Measurements from ENCODE around the gene C12orf42. TPM values are rescaled to one million over a fixed set of nuclear protein-coding genes. Genes with fewer than 3 reads are reported as not detected.
"Not testable (repeated sequence)": the region's sequence is repeated elsewhere in the genome, so short reads cannot be mapped to it uniquely, and the experiment has no call there.

The C12orf42 gene
- total RNA-seq, 1 experiment from 2014 or later: not detected

DNA sequence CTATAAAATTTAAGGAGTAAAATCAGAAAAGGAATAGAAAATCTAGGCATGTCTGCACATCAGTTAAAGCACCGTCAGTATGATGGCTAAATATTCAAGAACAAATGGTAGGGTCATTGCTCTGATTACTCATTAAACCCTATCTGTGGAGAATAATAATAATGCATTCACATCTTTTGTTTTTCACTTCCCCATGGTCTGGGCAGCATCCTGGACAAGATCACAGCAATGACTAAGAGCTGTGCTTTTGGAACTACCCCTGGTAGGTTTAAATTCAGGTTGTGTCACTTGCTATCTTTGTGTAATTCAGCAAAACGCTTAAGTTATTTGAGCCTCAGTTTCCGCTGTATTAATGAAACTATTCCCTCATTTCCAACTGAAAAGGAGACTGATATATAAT, 33.1 kb downstream of the C12orf42 start:
- no peaks in the 10 kb centered on the region for H3K9me3 ChIP-seq (replicated peaks)
- no peak overlapping the region for H3K4me3 ChIP-seq
- H3K27me3 ChIP-seq: no peaks in the 10 kb centered on the region
- DNase-seq: no peak
- no peaks in the 10 kb centered on the region for H3K36me3 ChIP-seq
- no peak overlapping the region for H3K27ac ChIP-seq
- no peaks in the 10 kb centered on the region for H3K4me1 ChIP-seq

DNA sequence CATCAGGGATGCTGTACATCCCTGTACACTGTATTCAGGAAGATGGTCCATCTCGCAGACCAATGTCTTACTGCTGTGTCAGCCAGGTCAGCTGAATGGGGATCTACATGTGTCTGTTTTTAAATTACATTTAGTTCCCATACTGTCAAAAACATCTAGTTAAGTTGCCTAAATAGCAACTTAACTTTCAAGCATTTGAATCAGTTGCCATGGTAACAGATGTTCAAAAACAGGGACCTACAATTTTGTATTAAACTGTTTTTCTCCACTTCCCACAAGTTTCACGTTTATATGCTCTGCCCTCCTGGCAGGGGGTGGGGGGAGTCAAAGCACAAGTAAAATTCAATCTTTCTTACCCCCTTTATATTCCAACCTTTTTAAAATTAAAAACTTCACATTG, 38.3 kb downstream of the C12orf42 start:
- H3K4me1 ChIP-seq: no peaks in the 10 kb centered on the region
- no peak for DNase-seq
- H3K36me3 ChIP-seq: no peaks in the 10 kb centered on the region
- no peaks in the 10 kb centered on the region for H3K9me3 ChIP-seq (replicated peaks)
- H3K4me3 ChIP-seq: no peak overlapping the region
- H3K27me3 ChIP-seq: no peaks in the 10 kb centered on the region
- no peak overlapping the region for H3K27ac ChIP-seq

DNA sequence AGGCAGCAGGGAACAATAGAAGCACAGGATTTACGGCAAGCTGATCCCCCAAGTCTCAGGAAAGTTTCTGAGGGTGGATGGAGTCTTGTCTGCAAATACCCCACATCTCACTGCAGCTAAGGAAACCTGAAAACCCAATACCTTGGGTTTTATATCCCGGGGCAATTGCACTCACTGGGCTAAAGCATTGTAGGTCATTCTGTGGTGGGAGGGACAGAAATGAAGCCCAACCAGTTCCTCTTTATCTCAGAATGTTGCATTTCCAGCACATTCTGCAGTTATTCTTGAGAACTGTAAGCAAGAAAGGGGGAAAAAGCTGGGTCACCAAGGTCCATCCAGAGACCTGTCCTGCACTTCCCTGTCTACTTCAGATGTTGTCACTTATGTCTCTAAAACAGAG, 39.8 kb downstream of the C12orf42 start:
- H3K36me3 ChIP-seq: no peaks in the 10 kb centered on the region
- H3K4me3 ChIP-seq: no peak overlapping the region
- DNase-seq: no peak

DNA sequence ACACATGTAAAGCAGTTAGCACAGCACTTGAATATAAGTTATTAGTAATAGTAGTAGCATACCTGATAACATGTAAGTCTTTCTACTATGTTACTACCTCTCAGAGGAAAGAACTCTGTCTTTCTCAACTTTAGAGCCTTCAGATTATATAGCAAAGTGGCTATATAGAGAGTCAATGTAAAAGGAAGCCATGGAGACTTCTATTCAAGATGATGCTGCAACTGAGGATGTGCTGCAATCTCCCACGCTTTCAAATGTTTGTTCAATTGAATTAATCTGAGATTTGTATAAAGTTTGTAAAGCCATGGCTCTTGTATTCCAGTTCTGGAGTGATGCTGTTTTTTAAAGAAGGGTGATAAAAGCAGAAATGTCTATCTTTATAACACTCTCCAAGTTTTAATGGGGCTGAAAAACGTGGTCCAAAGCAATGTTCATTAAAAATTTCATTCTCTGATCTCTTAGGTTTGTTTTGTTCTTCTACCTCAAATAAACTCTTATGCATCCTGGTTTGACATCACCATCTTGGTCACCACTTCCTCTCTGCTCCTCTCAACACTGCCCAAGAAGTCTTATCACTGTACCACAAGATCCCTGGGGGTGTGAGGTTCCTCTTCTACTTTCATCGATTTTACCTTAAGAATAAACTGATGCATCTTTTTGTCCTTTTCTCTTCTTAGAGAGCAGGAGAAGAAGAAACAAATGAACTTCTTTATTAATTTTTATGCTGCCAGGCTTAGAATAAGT, 40.6 kb downstream of the C12orf42 start:
- DNase-seq: no peak
- no peaks in the 10 kb centered on the region for H3K36me3 ChIP-seq
- H3K27ac ChIP-seq: no peak overlapping the region
- no peaks in the 10 kb centered on the region for H3K4me1 ChIP-seq
- no peaks in the 10 kb centered on the region for H3K9me3 ChIP-seq (replicated peaks)
- H3K27me3 ChIP-seq: no peaks in the 10 kb centered on the region
- H3K4me3 ChIP-seq: no peak overlapping the region

More for the DNA sequence above, 39.8 kb downstream of the C12orf42 start:
- H3K9me3 ChIP-seq (replicated peaks): no peaks in the 10 kb centered on the region
- no peaks in the 10 kb centered on the region for H3K27me3 ChIP-seq
- no peaks in the 10 kb centered on the region for H3K4me1 ChIP-seq
- no peak overlapping the region for H3K27ac ChIP-seq

DNA sequence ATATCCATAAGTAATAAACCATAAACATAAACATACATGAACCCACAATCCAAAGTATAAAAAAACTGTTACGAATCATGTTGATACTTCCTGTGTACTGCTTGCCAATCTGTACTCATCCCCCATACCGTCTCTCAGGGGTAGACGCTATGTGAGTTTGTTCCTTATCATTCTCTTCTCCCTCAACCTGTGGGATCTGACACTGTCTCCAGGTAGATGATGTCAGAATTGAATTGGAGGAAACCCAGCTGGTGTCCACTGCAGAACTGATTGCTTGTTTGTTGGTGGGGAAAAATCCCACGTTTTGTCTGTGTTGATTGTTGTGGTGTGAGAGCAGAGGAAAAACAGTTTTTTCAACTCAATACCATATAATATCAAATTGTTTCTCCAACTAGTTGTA, 50.8 kb downstream of the C12orf42 start:
- no peak overlapping the region for H3K4me3 ChIP-seq
- no peaks in the 10 kb centered on the region for H3K36me3 ChIP-seq
- DNase-seq: no peak
- no peaks in the 10 kb centered on the region for H3K9me3 ChIP-seq (replicated peaks)
- H3K27me3 ChIP-seq: 0 out of 2 replicates have a peak, but pooled peaks cover 3% of the 10 kb centered on the region
- H3K27ac ChIP-seq: no peak overlapping the region
- no peaks in the 10 kb centered on the region for H3K4me1 ChIP-seq

DNA sequence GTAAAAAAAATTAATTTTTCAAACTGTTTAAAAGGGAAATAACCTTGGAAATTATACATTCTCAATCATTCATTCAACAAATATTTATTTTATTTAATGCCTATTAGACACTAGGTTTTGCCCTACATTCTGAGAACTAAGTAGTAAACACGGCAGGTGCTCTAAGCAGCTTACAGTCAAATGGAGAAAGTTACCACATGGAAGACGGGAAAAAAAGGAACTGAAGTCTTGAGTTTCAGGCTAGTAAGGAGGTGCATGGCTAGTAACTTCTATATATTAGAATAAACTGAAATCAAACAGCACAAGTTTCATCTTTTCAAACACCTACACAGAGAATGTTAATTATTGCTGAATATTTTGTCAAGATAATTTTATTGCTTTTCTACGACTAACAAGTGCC, 52.9 kb downstream of the C12orf42 start:
- Histone ChIP-seq H3K4me1 (no peaks in the 10 kb centered on the region), H3K4me3 (no peak overlapping the region), H3K36me3 (no peaks in the 10 kb centered on the region), H3K27ac (no peak overlapping the region), H3K9me3 (replicated peaks) (no peaks in the 10 kb centered on the region), H3K27me3 (0 out of 2 replicates have a peak, but pooled peaks cover 3% of the 10 kb centered on the region)
- no peak for DNase-seq

DNA sequence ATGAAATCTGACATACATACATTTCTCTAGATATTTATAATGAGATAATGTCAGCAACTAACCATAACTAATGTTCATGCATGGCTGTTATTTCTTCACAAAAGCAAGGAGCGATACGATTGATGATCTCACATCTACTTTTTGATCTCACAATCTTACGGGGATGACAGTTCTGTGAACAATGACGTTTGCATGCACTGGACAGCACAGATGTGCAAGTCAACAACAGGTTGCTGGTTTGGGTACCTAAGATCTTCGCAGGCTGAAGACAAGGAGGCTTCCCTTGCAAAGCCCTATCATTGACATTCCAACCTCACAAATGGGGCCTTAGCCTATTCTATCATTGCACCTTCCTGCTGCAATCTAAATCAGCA, 53.6 kb downstream of the C12orf42 start:
- Histone ChIP-seq H3K27me3 (0 out of 2 replicates have a peak, but pooled peaks cover 3% of the 10 kb centered on the region), H3K27ac (no peak overlapping the region), H3K4me1 (no peaks in the 10 kb centered on the region), H3K4me3 (no peak overlapping the region), H3K36me3 (no peaks in the 10 kb centered on the region), H3K9me3 (replicated peaks) (no peaks in the 10 kb centered on the region)
- no peak for DNase-seq

DNA sequence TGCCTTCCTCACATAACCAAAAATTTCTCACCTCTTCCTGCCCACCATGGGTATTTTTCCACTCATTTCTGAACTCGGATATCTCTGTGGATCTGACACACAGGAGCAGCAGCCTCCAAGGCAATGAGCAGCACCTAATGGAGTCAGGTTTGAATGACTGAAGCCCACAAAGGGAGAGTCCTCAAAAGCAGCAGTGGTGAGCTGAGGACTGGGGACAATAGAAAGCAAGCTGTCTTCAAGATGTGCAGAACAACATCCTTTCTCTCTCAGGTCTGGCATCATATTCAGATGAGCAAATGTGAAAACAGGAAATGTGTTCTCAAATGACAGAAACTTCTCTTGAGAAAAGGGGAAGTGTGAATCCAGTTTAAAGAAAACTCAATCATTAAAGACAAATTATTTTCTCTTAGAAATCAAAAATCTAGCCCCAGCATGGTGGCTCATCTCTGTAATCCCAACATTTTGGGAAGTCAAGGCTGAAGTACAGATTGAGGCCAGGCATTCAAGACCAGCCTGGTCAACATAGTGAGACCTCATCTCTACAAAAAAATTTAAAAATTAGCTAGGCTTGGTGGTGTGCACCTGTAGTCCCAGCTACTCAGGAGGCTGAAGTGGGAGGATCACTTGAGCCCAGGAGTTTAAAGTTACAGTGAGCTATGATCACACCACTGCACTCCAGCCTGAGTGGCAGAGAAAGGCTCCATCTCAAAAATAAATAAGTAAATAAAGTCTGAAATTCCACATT, 54.2 kb downstream of the C12orf42 start:
- no peaks in the 10 kb centered on the region for H3K36me3 ChIP-seq
- H3K9me3 ChIP-seq (replicated peaks): no peaks in the 10 kb centered on the region
- no peaks in the 10 kb centered on the region for H3K4me1 ChIP-seq
- no peak overlapping the region for H3K27ac ChIP-seq
- no peak for DNase-seq
- 0 out of 2 replicates have a peak, but pooled peaks cover 3% of the 10 kb centered on the region for H3K27me3 ChIP-seq
- no peak overlapping the region for H3K4me3 ChIP-seq

DNA sequence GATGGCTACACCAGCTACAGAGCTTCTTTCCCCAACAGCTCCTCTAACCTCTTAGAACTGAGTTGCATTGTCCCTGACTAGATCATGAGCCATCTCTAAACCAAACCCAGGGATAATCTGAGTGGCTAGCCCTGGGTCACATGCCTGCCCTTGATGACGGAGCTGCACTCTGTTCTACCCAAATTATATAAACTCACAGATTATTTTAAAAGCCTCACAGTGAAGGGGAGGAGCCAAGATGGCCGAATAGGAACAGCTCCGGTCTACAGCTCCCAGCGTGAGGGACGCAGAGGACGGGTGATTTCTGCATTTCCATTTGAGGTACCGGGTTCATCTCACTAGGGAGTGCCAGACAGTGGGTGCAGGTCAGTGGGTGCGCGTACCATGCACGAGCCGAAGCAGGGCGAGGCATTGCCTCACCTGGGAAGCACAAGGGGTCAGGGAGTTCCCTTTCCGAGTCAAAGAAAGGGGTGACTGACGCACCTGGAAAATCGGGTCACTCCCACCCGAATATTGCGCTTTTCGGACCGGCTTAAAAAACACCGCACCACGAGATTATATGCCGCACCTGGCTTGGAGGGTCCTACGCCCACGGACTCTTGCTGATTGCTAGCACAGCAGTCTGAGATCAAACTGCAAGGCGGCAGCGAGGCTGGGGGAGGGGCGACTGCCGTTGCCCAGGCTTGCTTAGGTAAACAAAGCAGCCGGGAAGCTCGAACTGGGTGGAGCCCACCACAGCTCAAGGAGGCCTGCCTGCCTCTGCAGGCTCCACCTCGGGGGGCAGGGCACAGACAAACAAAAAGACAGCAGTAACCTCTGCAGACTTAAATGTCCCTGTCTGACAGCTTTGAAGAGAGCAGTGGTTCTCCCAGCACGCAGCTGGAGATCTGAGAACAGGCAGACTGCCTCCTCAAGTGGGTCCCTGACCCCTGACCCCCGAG, 61.3 kb downstream of the C12orf42 start:
- not testable (repeated sequence) for H3K4me1 ChIP-seq; DNase-seq; H3K4me3 ChIP-seq; H3K9me3 ChIP-seq (replicated peaks); H3K36me3 ChIP-seq; H3K27ac ChIP-seq; H3K27me3 ChIP-seq

DNA sequence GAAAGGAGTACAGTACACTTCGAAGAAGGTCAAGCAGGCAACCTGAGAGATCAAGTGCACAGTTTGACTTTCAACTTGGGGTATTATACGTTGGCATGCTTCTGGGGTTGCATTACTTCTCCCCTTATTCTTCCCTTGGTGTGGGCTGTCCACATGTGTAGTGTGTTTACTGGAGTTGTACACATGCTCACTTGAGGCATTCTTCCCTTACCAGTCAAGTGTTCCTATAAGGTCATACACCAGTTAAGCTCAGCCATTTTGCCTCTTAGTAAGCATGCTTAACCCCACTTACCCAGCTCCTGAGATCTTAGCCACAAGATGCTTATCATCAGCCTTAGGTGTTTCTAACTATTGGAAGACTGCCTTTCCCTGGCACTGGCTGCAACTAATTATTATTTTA, 63.8 kb downstream of the C12orf42 start:
- DNase-seq: no peak

DNA sequence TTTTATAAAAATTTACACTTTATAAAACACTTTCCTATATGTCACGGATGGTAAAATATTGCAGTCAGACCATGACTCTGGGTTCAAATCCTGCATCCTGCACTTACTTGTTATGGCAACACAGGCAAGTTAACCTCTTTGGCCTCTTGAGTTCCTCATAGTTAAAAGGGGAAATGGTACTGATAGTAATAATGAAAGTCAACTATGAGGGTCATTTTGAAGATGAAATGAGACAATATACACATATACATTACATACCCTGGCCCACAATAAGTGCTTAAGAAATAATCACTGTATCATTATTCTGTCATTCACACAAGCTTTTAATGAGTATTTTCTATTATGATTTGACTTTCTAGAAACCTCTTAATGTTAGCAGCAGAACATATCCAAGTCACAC, 64.4 kb downstream of the C12orf42 start:
- DNase-seq: no peak
- no peaks in the 10 kb centered on the region for H3K36me3 ChIP-seq
- no peaks in the 10 kb centered on the region for H3K27me3 ChIP-seq

More for the DNA sequence above, 63.8 kb downstream of the C12orf42 start:
- H3K4me3 ChIP-seq: no peak overlapping the region
- H3K27ac ChIP-seq: no peak overlapping the region
- H3K27me3 ChIP-seq: no peaks in the 10 kb centered on the region
- no peaks in the 10 kb centered on the region for H3K36me3 ChIP-seq
- no peaks in the 10 kb centered on the region for H3K4me1 ChIP-seq
- no peaks in the 10 kb centered on the region for H3K9me3 ChIP-seq (replicated peaks)

DNA sequence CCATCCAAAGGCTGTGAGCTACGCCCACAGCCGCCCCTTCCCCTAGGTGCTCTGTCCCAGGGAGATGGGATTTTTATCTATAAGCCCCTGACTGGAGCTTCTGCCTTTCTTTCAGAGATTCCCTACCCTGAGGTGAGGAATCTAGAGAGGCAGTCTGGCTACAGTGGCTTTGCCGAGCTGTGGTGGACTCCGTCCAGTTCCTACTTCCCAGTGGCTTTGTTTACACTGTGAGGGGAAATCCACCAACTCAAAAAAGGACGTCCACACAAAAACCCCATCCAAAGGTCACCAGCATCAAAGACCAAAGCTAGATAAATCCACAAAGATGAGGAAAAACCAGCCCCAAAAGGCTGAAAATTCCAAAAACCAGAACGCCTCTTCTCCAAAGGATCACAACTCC, 70.1 kb downstream of the C12orf42 start:
- not testable (repeated sequence) for H3K36me3 ChIP-seq; H3K27ac ChIP-seq; H3K9me3 ChIP-seq (replicated peaks); DNase-seq; H3K4me3 ChIP-seq; H3K27me3 ChIP-seq; H3K4me1 ChIP-seq

More for the DNA sequence above, 64.4 kb downstream of the C12orf42 start:
- Histone ChIP-seq H3K9me3 (replicated peaks) (no peaks in the 10 kb centered on the region), H3K4me1 (no peaks in the 10 kb centered on the region), H3K4me3 (no peak overlapping the region), H3K27ac (no peak overlapping the region)

DNA sequence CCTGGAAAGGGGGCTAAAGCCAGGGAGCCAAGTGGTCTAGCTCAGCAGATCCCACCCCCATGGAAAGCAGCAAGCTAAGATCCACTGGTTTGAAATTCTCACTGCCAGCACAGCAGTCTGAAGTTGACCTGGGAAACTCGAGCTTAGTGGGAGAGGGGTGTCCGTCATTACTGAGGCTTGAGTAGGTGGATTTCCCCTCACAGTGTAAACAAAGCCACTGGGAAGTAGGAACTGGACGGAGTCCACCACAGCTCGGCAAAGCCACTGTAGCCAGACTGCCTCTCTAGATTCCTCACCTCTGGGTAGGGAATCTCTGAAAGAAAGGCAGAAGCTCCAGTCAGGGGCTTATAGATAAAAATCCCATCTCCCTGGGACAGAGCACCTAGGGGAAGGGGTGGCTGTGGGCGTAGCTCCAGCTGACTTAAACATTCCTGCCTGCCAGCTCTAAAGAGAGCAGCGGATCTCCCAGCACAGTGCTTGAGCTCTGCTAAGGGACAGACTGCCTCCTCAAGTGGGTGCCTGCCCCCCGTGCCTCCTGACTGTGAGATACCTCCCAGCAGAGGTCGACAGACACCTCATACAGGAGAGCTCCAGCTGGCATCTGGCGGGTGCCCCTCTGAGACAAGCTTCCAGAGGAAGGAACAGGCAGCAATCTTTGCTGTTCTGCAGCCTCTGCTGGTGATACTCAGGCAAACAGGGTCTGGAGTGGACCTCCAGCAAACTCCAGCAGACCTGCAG, 70.8 kb downstream of the C12orf42 start:
- not testable (repeated sequence) for H3K4me1 ChIP-seq; H3K27me3 ChIP-seq; H3K36me3 ChIP-seq; H3K9me3 ChIP-seq (replicated peaks); DNase-seq; H3K27ac ChIP-seq; H3K4me3 ChIP-seq

DNA sequence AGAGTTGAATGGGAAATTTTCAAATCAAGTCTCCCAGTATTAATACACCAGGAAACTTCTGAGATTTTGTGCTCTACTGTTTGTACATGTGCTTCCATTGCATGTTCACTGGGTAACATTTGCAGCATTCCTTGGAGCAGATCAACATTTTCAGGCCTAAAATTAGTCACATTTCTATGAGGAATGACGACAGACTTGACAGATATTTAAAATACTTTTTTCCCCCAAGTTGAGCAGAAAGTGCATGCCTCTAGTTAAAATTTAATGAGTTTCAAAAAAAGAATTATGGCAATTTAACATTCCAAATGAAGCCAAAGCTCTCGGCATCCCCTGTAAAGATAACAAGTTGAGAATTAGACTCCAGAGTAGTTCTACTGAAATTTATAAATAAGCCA, 72.3 kb downstream of the C12orf42 start:
- no peak for DNase-seq
- Histone ChIP-seq H3K4me1 (no peaks in the 10 kb centered on the region), H3K36me3 (no peaks in the 10 kb centered on the region), H3K27ac (no peak overlapping the region), H3K4me3 (no peak overlapping the region), H3K27me3 (no peaks in the 10 kb centered on the region), H3K9me3 (replicated peaks) (no peaks in the 10 kb centered on the region)
